ENCODE data around the gene DHX58. TPM values are rescaled to one million over a fixed set of nuclear protein-coding genes. Genes with fewer than 3 reads are reported as not detected.

The DHX58 gene
- total and polyA plus RNA-seq, 4 experiments from 2014 or later = 11.9 to 43.3 (median 30.5) TPM

DNA sequence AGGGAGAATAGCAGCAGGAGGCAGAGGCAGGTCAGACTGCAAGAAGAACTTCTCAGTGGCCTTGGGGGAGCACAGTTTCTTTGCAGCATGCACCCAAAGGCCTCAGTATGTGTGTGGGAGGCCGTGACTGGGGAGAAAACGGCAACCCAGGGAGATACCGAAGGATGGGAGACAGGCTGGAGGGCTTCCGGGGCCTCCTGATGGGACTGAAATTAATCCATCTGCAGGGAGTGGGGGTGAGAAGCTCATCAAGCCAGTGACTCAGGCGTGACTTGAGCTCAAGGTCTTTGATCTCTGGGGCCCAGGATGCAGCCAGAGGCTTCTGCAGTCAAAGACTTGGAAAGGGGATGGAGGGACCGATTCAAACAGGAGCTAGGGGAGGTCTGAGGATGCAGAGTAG lies 57.0 kb downstream of the DHX58 start:
- ChIA-PET POLR2A (ENCODE audit: partially characterized antibody) (interaction anchor here (1.2 kb wide), 1 partner anchor 38 kb away, joined by 3 read pairs; the partner anchor contains the start of gene DNAJC7), CTCF (ENCODE audit: partially characterized antibody) (interaction anchor here (3.4 kb wide), 1 partner anchor 11 kb away, joined by 13 read pairs; no protein-coding TSS in a partner anchor)
- no peaks in the 10 kb centered on the region for H3K36me3 Mint-ChIP-seq
- DNase-seq = no peak
- H3K27ac ChIP-seq (ENCODE audit: low read depth, low read length) = no peak overlapping the region
- no peak overlapping the region for H3K4me3 Mint-ChIP-seq
- peaks cover 15 to 38% of the 10 kb centered on the region in 2 donors for H3K27me3 Mint-ChIP-seq
- H3K4me1 ChIP-seq (ENCODE audit: insufficient read depth, low read length) = peaks cover 6% of the 10 kb centered on the region
- no peak overlapping the region for H3K27ac Mint-ChIP-seq
- intact Hi-C loops (cut with micrococcal nuclease) = no loop called here
- no peaks in the 10 kb centered on the region for H3K9me3 Mint-ChIP-seq
- H3K4me1 Mint-ChIP-seq = peaks cover 5 to 10% (median 6%) of the 10 kb centered on the region in 4 donors
- no peaks in the 10 kb centered on the region for H3K27me3 ChIP-seq (ENCODE audit: insufficient read depth, low read length)
- no peaks in the 10 kb centered on the region for H3K9me3 ChIP-seq (ENCODE audit: control insufficient read depth in 1 of 2, low read length in 2 of 2)
- no peak overlapping the region for H3K4me3 ChIP-seq (ENCODE audit: low read length in 2 of 2)
- no peaks in the 10 kb centered on the region for H3K36me3 ChIP-seq (ENCODE audit: insufficient read depth, low read length)

DNA sequence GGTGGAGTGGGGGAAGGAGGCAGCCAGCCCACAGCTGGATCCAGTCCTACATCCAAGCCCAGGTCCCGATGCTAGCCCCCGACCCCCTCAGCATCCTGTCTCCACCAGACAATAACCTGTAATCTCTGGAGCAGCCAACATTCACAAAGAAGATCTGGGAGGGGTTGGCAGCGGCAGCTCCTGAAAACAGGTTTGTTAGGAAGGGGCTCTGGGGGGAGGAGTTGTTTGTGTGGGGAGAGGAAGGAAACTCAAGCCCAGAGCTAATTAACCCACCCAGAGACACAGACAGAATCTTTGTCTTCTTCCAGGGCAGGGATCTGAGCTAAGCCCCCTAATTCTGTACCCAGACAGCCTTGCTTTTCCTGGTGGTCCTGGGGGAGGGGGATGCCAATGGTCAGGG lies 57.5 kb downstream of the DHX58 start:
- ChIA-PET POLR2A (ENCODE audit: partially characterized antibody) (interaction anchor here (1.2 kb wide), 1 partner anchor 38 kb away, joined by 3 read pairs; the partner anchor contains the start of gene DNAJC7), CTCF (ENCODE audit: partially characterized antibody) (interaction anchor here (3.4 kb wide), 1 partner anchor 11 kb away, joined by 13 read pairs; no protein-coding TSS in a partner anchor)
- Mint-ChIP-seq H3K9me3 (no peaks in the 10 kb centered on the region), H3K4me3 (no peak overlapping the region), H3K36me3 (no peaks in the 10 kb centered on the region), H3K27ac (no peak overlapping the region), H3K4me1 (peaks cover 5 to 10% (median 6%) of the 10 kb centered on the region in 4 donors), H3K27me3 (peaks cover 15 to 34% of the 10 kb centered on the region in 2 donors)
- H3K9me3 ChIP-seq (ENCODE audit: control insufficient read depth in 1 of 2, low read length in 2 of 2) = no peaks in the 10 kb centered on the region
- DNase-seq = no peak
- H3K4me3 ChIP-seq (ENCODE audit: low read length in 2 of 2) = no peak overlapping the region
- H3K4me1 ChIP-seq (ENCODE audit: insufficient read depth, low read length) = peaks cover 6% of the 10 kb centered on the region
- H3K27me3 ChIP-seq (ENCODE audit: insufficient read depth, low read length) = no peaks in the 10 kb centered on the region
- no peak overlapping the region for H3K27ac ChIP-seq (ENCODE audit: low read depth, low read length)
- intact Hi-C loops (cut with micrococcal nuclease) = no loop called here
- H3K36me3 ChIP-seq (ENCODE audit: insufficient read depth, low read length) = no peaks in the 10 kb centered on the region

- H3K9me3 ChIP-seq (ENCODE audit: control insufficient read depth in 1 of 2, low read length in 2 of 2) = no peaks in the 10 kb centered on the region
- no peaks in the 10 kb centered on the region for H3K36me3 ChIP-seq (ENCODE audit: insufficient read depth, low read length)
- no peak overlapping the region for H3K27ac ChIP-seq (ENCODE audit: low read depth, low read length)
- no peaks in the 10 kb centered on the region for H3K9me3 Mint-ChIP-seq
- POLR2A ChIA-PET (ENCODE audit: partially characterized antibody) = no interaction called here
- H3K4me1 ChIP-seq (ENCODE audit: insufficient read depth, low read length) = peaks cover 6% of the 10 kb centered on the region
- no peak for DNase-seq
- H3K4me3 ChIP-seq (ENCODE audit: low read length in 2 of 2) = no peak overlapping the region
- no peak overlapping the region for H3K4me3 Mint-ChIP-seq
- peaks cover 15 to 39% of the 10 kb centered on the region in 2 donors for H3K27me3 Mint-ChIP-seq
- intact Hi-C loops (cut with micrococcal nuclease) = no loop called here
- H3K27me3 ChIP-seq (ENCODE audit: insufficient read depth, low read length) = no peaks in the 10 kb centered on the region
- H3K4me1 Mint-ChIP-seq = peaks cover 5 to 10% (median 7%) of the 10 kb centered on the region in 4 donors
- H3K36me3 Mint-ChIP-seq = no peaks in the 10 kb centered on the region
- CTCF ChIA-PET (ENCODE audit: partially characterized antibody) = interaction anchor here (3.4 kb wide), 1 partner anchor 12 kb away, joined by 13 read pairs; no protein-coding TSS in a partner anchor
- no peak overlapping the region for H3K27ac Mint-ChIP-seq
These were observed 58.6 kb downstream of the DHX58 start for GRCh38 chr17:42053731-42054500.

DNA sequence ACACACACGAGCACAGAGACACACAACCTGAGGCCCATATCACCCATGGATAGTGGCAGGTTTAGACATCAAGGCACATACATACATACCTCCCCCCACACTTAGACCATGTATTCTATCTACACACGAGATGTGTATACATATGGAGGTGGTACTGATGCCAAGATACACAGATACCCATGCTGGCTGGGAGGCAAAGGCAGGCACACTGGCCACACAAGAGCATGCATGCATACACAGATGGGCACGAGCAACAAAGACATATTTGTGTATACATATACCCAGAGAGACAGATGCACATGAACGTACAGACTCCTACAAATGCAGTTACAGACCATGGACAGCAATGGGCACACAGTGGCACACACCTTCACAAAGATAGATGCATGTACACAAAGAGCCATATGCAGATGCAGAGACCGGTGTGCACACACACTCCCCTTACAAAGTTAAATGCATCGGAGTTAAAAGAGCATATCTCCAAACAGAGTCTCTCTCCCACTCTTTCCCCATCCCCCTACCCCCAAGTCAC lies 60.1 kb downstream of the DHX58 start:
- H3K9me3 Mint-ChIP-seq = peaks cover 0 to under 1% (median 0%) of the 10 kb centered on the region in 8 donors
- H3K4me3 ChIP-seq (ENCODE audit: low read length in 2 of 2) = no peak overlapping the region
- no peak for DNase-seq
- H3K27ac ChIP-seq (ENCODE audit: low read depth, low read length) = no peak overlapping the region
- ChIA-PET POLR2A (ENCODE audit: partially characterized antibody) (no interaction called here), CTCF (ENCODE audit: partially characterized antibody) (interaction anchor here (1.3 kb wide), 1 partner anchor 27 kb away, joined by 6 read pairs; no protein-coding TSS in a partner anchor)
- H3K36me3 ChIP-seq (ENCODE audit: insufficient read depth, low read length) = no peaks in the 10 kb centered on the region
- no peaks in the 10 kb centered on the region for H3K27me3 ChIP-seq (ENCODE audit: insufficient read depth, low read length)
- H3K4me1 ChIP-seq (ENCODE audit: insufficient read depth, low read length) = peaks cover 6% of the 10 kb centered on the region
- intact Hi-C loops (cut with micrococcal nuclease) = no loop called here
- no peaks in the 10 kb centered on the region for H3K9me3 ChIP-seq (ENCODE audit: control insufficient read depth in 1 of 2, low read length in 2 of 2)
- H3K4me1 Mint-ChIP-seq = peaks cover 5 to 10% (median 7%) of the 10 kb centered on the region in 4 donors
- H3K27ac Mint-ChIP-seq = no peak overlapping the region
- H3K4me3 Mint-ChIP-seq = peak overlapping the region in 2 of 8 donors; percentile 13 to 86
- peaks cover 15 to 39% of the 10 kb centered on the region in 2 donors for H3K27me3 Mint-ChIP-seq
- no peaks in the 10 kb centered on the region for H3K36me3 Mint-ChIP-seq

GRCh38 chr17:42051645-42052044 lies 60.9 kb downstream of the DHX58 start:
- no peaks in the 10 kb centered on the region for H3K36me3 Mint-ChIP-seq
- no peak overlapping the region for H3K27ac Mint-ChIP-seq
- no peak overlapping the region for H3K27ac ChIP-seq (ENCODE audit: low read depth, low read length)
- no peaks in the 10 kb centered on the region for H3K9me3 ChIP-seq (ENCODE audit: control insufficient read depth in 1 of 2, low read length in 2 of 2)
- CTCF ChIA-PET (ENCODE audit: partially characterized antibody) = interaction anchor here (1.0 to 1.3 kb wide), 4 partner anchors 14 to 89 kb away, joined by 3 to 6 read pairs (median 5); no protein-coding TSS in a partner anchor
- H3K9me3 Mint-ChIP-seq = peaks cover 0 to 2% (median 0%) of the 10 kb centered on the region in 8 donors
- H3K27me3 Mint-ChIP-seq = peaks cover 14 to 39% of the 10 kb centered on the region in 2 donors
- POLR2A ChIA-PET (ENCODE audit: partially characterized antibody) = interaction anchor here (1.5 kb wide), 1 partner anchor 86 kb away, joined by 5 read pairs; no protein-coding TSS in a partner anchor
- H3K4me1 Mint-ChIP-seq = peaks cover 5 to 10% (median 7%) of the 10 kb centered on the region in 4 donors
- peaks cover 6% of the 10 kb centered on the region for H3K4me1 ChIP-seq (ENCODE audit: insufficient read depth, low read length)
- intact Hi-C loops (cut with micrococcal nuclease) = no loop called here
- no peaks in the 10 kb centered on the region for H3K27me3 ChIP-seq (ENCODE audit: insufficient read depth, low read length)
- no peaks in the 10 kb centered on the region for H3K36me3 ChIP-seq (ENCODE audit: insufficient read depth, low read length)
- no peak overlapping the region for H3K4me3 ChIP-seq (ENCODE audit: low read length in 2 of 2)
- H3K4me3 Mint-ChIP-seq = peak overlapping the region in 6 of 8 donors; percentile 2 to 86 (median 86)
- no peak for DNase-seq

Other genes with a start within 250 kb of the DHX58 start
- 10 to 100 TPM; 20.6 to 20.8 TPM for gene KLHL11, start 247.3 kb downstream of the DHX58 start, total RNA-seq
- gene KLHL11, start 247.3 kb downstream of the DHX58 start, polyA plus RNA-seq = 1 to 10 TPM; 1.0 to 7.6 TPM
- 10 to 100 TPM; 84.4 to 88.5 TPM for gene ACLY, start 193.8 kb downstream of the DHX58 start, total RNA-seq
- 10 to 100 TPM; 58.7 to 72.1 TPM for gene ACLY, start 193.8 kb downstream of the DHX58 start, polyA plus RNA-seq
- gene ODAD4, start 182.1 kb downstream of the DHX58 start, total RNA-seq = under 1 TPM in 1 of 2 experiments, not detected in 1; 0.20 TPM
- gene ODAD4, start 182.1 kb downstream of the DHX58 start, polyA plus RNA-seq = under 1 TPM in 1 of 2 donors, not detected in 1; 0.11 TPM
- gene CNP, start 145.9 kb downstream of the DHX58 start, total RNA-seq = 10 to 100 TPM; 31.0 to 36.9 TPM
- gene CNP, start 145.9 kb downstream of the DHX58 start, polyA plus RNA-seq = 10 to 100 TPM; 23.6 to 35.7 TPM
- gene DNAJC7, start 95.3 kb downstream of the DHX58 start, total RNA-seq = 100 to 1,000 TPM; 106 to 112 TPM
- 10 to 100 TPM; 45.2 to 67.2 TPM for gene DNAJC7, start 95.3 kb downstream of the DHX58 start, polyA plus RNA-seq
- gene NKIRAS2, start 92.6 kb downstream of the DHX58 start, total RNA-seq = 10 to 100 TPM; 19.7 TPM
- 10 to 100 TPM; 22.0 to 28.8 TPM for gene NKIRAS2, start 92.6 kb downstream of the DHX58 start, polyA plus RNA-seq
- gene C17orf113, start 62.1 kb downstream of the DHX58 start, total RNA-seq = under 1 TPM; 0.76 to 0.97 TPM
- gene C17orf113, start 62.1 kb downstream of the DHX58 start, polyA plus RNA-seq = under 1 TPM; 0.39 to 0.53 TPM
- gene ZNF385C, start 14.2 kb downstream of the DHX58 start, total RNA-seq = under 1 TPM in 1 of 2 experiments, not detected in 1; 0.36 TPM
- not detected for gene ZNF385C, start 14.2 kb downstream of the DHX58 start, polyA plus RNA-seq
- gene KAT2A, start 8.7 kb upstream of the DHX58 start, total RNA-seq = 10 to 100 TPM; 38.5 to 39.9 TPM
- 1 to 10 TPM; 5.9 to 7.3 TPM for gene KAT2A, start 8.7 kb upstream of the DHX58 start, polyA plus RNA-seq
- not detected for gene HSPB9, start 10.1 kb upstream of the DHX58 start, total RNA-seq
- not detected for gene HSPB9, start 10.1 kb upstream of the DHX58 start, polyA plus RNA-seq
- gene RAB5C, start 42.3 kb upstream of the DHX58 start, total RNA-seq = 10 to 100 TPM; 77.7 to 80.6 TPM
- gene RAB5C, start 42.3 kb upstream of the DHX58 start, polyA plus RNA-seq = 10 to 100 TPM; 63.4 to 73.1 TPM
- under 1 TPM; 0.09 to 0.11 TPM for gene KCNH4, start 68.4 kb upstream of the DHX58 start, total RNA-seq
- gene KCNH4, start 68.4 kb upstream of the DHX58 start, polyA plus RNA-seq = not detected
- gene HCRT, start 72.7 kb upstream of the DHX58 start, total RNA-seq = not detected
- not detected for gene HCRT, start 72.7 kb upstream of the DHX58 start, polyA plus RNA-seq
- 10 to 100 TPM; 23.9 to 25.3 TPM for gene GHDC, start 81.8 kb upstream of the DHX58 start, total RNA-seq
- gene GHDC, start 81.8 kb upstream of the DHX58 start, polyA plus RNA-seq = 10 to 100 TPM; 12.9 to 17.9 TPM
- gene STAT5B, start 163.7 kb upstream of the DHX58 start, total RNA-seq = 100 to 1,000 TPM; 244 to 261 TPM
- gene STAT5B, start 163.7 kb upstream of the DHX58 start, polyA plus RNA-seq = 100 to 1,000 TPM in 1 of 2 donors, 10 to 100 TPM in 1; 91.3 to 146 TPM
- gene STAT5A, start 175.8 kb upstream of the DHX58 start, total RNA-seq = 100 to 1,000 TPM; 130 to 133 TPM
- 10 to 100 TPM; 66.7 to 94.6 TPM for gene STAT5A, start 175.8 kb upstream of the DHX58 start, polyA plus RNA-seq